Trophoblast cell (in vitro differentiated cells and primary cell): ENCODE results near the gene TMEM259.

Experiments
- DNase-seq, 2 donors: peaks; one replicate each; pipeline ENCODE4 v3.0.0-alpha.2; 2016
- H2AFZ ChIP-seq: 2 replicates; pipeline ENCODE4 v1.6.1; 2013; ENCODE audit warnings: low read length, moderate library complexity, mild to moderate bottlenecking; ENCODE audit not compliant: insufficient read depth, poor library complexity
- H2AK5ac ChIP-seq: 2 replicates; pipeline ENCODE4 v1.6.1; 2013; ENCODE audit warnings: mild to moderate bottlenecking, low read length
- H2BK120ac ChIP-seq: 2 replicates; pipeline ENCODE4 v1.6.1; 2013; ENCODE audit warnings: low read length, mild to moderate bottlenecking, moderate library complexity; ENCODE audit not compliant: insufficient read depth, poor library complexity
- H2BK12ac ChIP-seq: 2 replicates; pipeline ENCODE4 v1.6.1; 2013; ENCODE audit warnings: mild to moderate bottlenecking, low read length, moderate library complexity
- H2BK5ac ChIP-seq: 2 replicates; pipeline ENCODE4 v1.6.1; 2013; ENCODE audit warnings: low read length, low read depth, moderate library complexity, mild to moderate bottlenecking; ENCODE audit not compliant: poor library complexity
- H3K14ac ChIP-seq: 2 replicates; pipeline ENCODE4 v1.6.1; 2013; ENCODE audit warnings: mild to moderate bottlenecking, low read length
- H3K18ac ChIP-seq: 2 replicates; pipeline ENCODE4 v1.6.1; 2013; ENCODE audit warnings: mild to moderate bottlenecking, low read length
- H3K23ac ChIP-seq: 2 replicates; pipeline ENCODE4 v1.6.1; 2013; ENCODE audit warnings: low read length
- H3K27ac ChIP-seq: 2 replicates; pipeline ENCODE4 v1.5.1; 2013; ENCODE audit warnings: low read depth, mild to moderate bottlenecking, inconsistent platforms, low read length, moderate library complexity
- H3K27me3 ChIP-seq: 2 replicates; pipeline ENCODE4 v1.6.1; 2013; ENCODE audit warnings: inconsistent platforms, mild to moderate bottlenecking, low read length, moderate library complexity; ENCODE audit not compliant: insufficient read depth
- H3K36me3 ChIP-seq, 2 experiments: 1 replicate in 1 of 2; 2 replicates in 1 of 2; pipeline ENCODE4 v1.6.1; 2013; ENCODE audit warnings: low read length in 2 of 2, mild to moderate bottlenecking in 2 of 2, moderate library complexity in 1 of 2; ENCODE audit not compliant: insufficient read depth in 2 of 2, control insufficient read depth in 1 of 2
- H3K4ac ChIP-seq: 2 replicates; pipeline ENCODE4 v1.6.1; 2013; ENCODE audit warnings: low read depth, mild to moderate bottlenecking, low read length, moderate library complexity
- H3K4me1 ChIP-seq, 2 experiments: 1 replicate in 1 of 2; 2 replicates in 1 of 2; pipeline ENCODE4 v1.6.1; 2013; ENCODE audit warnings: low read length in 2 of 2, mild to moderate bottlenecking in 2 of 2, moderate library complexity in 1 of 2; ENCODE audit not compliant: insufficient read depth in 2 of 2, control insufficient read depth in 1 of 2
- H3K4me2 ChIP-seq: 2 replicates; pipeline ENCODE4 v1.6.1; 2013; ENCODE audit warnings: inconsistent platforms, mild to moderate bottlenecking, low read length, moderate library complexity
- H3K4me3 ChIP-seq: 2 replicates; pipeline ENCODE4 v1.5.1; 2013; ENCODE audit warnings: mild to moderate bottlenecking, low read depth, low read length, inconsistent platforms
- H3K79me1 ChIP-seq: one replicate; pipeline ENCODE4 v1.6.1; 2013; ENCODE audit warnings: low read length
- H3K79me2 ChIP-seq: 2 replicates; pipeline ENCODE4 v1.6.1; 2013; ENCODE audit warnings: low read length, mild to moderate bottlenecking; ENCODE audit not compliant: control insufficient read depth, insufficient read depth, poor library complexity
- H3K9ac ChIP-seq: 2 replicates; pipeline ENCODE4 v1.6.1; 2013; ENCODE audit warnings: mild to moderate bottlenecking, low read length
- H3K9me3 ChIP-seq: 2 replicates; pipeline ENCODE4 v1.6.1; 2013; ENCODE audit warnings: low read depth, mild to moderate bottlenecking, control low read depth, inconsistent platforms, low read length; ENCODE audit not compliant: insufficient read depth
- H4K12ac ChIP-seq: 2 replicates; pipeline ENCODE4 v1.6.1; 2013; ENCODE audit warnings: low read depth, mild to moderate bottlenecking, low read length, moderate library complexity
- H4K8ac ChIP-seq: 2 replicates; pipeline ENCODE4 v1.6.1; 2013; ENCODE audit warnings: low read depth, mild to moderate bottlenecking, low read length, moderate library complexity
- H4K91ac ChIP-seq: one replicate; pipeline ENCODE4 v1.6.1; 2013; ENCODE audit warnings: low read depth, mild to moderate bottlenecking, low read length, moderate library complexity
- WGBS: extraction: QIAGEN DNeasy Blood & Tissue Kit; methylation state at CpG from one replicate; pipeline ENCODE4 v1.1.7; 2013; ENCODE audit warnings: missing lambda C conversion rate; ENCODE audit not compliant: insufficient read length, insufficient coverage; ENCODE audit errors: extremely low coverage; 5-methylcytosine and 5-hydroxymethylcytosine counted together

Gene TMEM259

DNA sequence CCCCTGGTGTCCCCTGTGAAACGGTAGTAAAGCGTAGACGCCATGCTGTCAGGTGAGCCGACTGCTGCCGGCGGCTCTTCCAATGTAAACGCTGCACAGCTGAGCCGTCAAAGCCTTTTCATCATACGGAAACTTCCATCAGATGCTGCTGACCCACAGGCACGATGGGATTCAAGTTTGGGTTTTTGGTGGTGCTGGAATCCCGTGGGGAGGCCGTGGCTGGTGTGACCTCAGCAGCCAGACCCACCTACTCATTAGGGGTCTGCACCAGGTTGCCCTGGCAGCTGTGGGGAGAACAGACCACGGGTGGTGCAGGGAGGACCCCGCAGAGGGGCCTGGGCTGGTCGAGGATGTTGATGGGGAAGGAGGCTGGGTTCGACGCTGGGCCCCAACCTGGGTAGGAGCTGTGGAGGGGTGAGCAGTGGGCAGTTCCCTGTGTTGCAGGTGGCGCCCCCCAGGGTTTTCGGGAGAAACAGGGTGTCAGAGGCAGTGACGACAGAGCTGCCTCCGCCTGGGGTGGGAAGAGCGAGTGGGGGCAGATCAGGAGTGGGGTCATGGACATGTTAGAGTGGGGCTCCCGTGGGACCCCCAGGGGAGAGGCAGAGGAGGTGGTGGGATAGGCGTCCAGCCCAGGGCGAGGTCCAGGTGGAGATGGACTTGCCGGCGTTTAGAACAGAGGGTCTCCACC, 14.1 kb downstream of the TMEM259 start:
- Histone ChIP-seq H3K79me2 (no peaks in the 10 kb centered on the region), H3K36me3 (peaks cover 31 to 36% of the 10 kb centered on the region in 2 experiments), H2AK5ac (no peak overlapping the region), H2BK120ac (no peak overlapping the region), H4K12ac (no peak overlapping the region), H3K4ac (no peak overlapping the region), H2BK5ac (no peak overlapping the region), H2BK12ac (no peak overlapping the region), H3K18ac (no peak overlapping the region), H2AFZ (no peak overlapping the region), H4K91ac (no peak overlapping the region), H3K4me2 (no peak overlapping the region), H4K8ac (no peak overlapping the region), H3K27ac (no peak overlapping the region), H3K9ac (no peak overlapping the region), H3K23ac (no peak overlapping the region), H3K4me3 (no peak overlapping the region), H3K4me1 (no peaks in the 10 kb centered on the region), H3K79me1 (no peaks in the 10 kb centered on the region), H3K27me3 (peaks cover 2% of the 10 kb centered on the region), H3K14ac (no peak overlapping the region), H3K9me3 (peaks cover 2% of the 10 kb centered on the region)
- no peak for DNase-seq
- WGBS, result no CpG with 5 or more reads among the region's 27 CpGs

DNA sequence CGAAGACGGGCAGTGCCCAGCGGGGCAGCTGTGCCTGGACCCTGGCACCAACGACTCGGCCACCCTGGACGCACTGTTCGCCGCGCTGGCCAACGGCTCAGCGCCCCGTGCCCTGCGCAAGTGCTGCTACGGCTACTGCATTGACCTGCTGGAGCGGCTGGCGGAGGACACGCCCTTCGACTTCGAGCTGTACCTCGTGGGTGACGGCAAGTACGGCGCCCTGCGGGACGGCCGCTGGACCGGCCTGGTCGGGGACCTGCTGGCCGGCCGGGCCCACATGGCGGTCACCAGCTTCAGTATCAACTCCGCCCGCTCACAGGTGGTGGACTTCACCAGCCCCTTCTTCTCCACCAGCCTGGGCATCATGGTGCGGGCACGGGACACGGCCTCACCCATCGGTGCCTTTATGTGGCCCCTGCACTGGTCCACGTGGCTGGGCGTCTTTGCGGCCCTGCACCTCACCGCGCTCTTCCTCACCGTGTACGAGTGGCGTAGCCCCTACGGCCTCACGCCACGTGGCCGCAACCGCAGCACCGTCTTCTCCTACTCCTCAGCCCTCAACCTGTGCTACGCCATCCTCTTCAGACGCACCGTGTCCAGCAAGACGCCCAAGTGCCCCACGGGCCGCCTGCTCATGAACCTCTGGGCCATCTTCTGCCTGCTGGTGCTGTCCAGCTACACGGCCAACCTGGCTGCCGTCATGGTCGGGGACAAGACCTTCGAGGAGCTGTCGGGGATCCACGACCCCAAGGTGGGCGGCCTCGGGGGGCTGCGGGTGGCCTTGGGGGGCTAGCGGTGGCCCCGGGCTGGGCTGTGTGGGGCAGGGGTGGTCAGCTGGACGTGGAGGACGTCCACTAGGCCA, 15.9 kb downstream of the TMEM259 start:
- peaks cover 13% of the 10 kb centered on the region for H3K27me3 ChIP-seq
- WGBS, result no CpG with 5 or more reads among the region's 70 CpGs

DNA sequence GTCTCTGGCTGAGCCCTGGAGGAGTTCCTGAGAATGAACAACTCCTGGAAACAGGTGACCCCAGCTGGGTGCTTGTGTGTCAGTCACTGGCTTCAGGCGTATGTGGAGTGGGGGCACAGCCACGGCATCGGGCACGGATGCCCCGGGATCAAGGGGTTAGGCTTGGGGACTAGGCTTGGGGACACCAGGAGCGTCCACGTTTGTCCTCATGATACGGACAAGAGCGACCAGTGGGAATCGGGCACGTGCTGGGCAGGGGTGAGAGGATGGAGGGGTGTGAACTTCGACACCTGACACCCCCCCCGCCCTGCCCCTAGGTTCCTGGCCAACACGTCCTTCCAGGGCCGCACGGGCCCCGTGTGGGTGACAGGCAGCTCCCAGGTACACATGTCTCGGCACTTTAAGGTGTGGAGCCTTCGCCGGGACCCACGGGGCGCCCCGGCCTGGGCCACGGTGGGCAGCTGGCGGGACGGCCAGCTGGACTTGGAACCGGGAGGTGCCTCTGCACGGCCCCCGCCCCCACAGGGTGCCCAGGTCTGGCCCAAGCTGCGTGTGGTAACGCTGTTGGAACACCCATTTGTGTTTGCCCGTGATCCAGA, 16.6 kb downstream of the TMEM259 start:
- Histone ChIP-seq H3K9me3 (peaks cover 2% of the 10 kb centered on the region), H3K27me3 (peaks cover 13% of the 10 kb centered on the region), H2AFZ (no peak overlapping the region), H4K12ac (no peak overlapping the region), H3K79me1 (peaks cover 2% of the 10 kb centered on the region), H3K14ac (no peak overlapping the region), H4K91ac (no peak overlapping the region), H3K36me3 (peaks cover 6 to 13% of the 10 kb centered on the region in 2 experiments), H3K23ac (no peak overlapping the region), H3K27ac (no peak overlapping the region), H3K4ac (no peak overlapping the region), H4K8ac (no peak overlapping the region), H2BK12ac (no peak overlapping the region), H3K4me1 (no peaks in the 10 kb centered on the region), H3K9ac (no peak overlapping the region), H3K4me3 (no peak overlapping the region), H3K79me2 (no peaks in the 10 kb centered on the region), H2BK120ac (no peak overlapping the region), H3K18ac (no peak overlapping the region), H2BK5ac (no peak overlapping the region), H2AK5ac (no peak overlapping the region), H3K4me2 (no peak overlapping the region)
- no CpG with 5 or more reads among the region's 32 CpGs for WGBS
- no peak for DNase-seq

More for the DNA sequence above, 15.9 kb downstream of the TMEM259 start:
- H3K4me1 ChIP-seq, result no peaks in the 10 kb centered on the region
- H3K79me2 ChIP-seq, result no peaks in the 10 kb centered on the region
- H3K79me1 ChIP-seq, result peaks cover 2% of the 10 kb centered on the region
- no peak overlapping the region for H3K27ac ChIP-seq
- H3K9me3 ChIP-seq, result peaks cover 2% of the 10 kb centered on the region
- H3K4me2 ChIP-seq, result no peak overlapping the region
- H2BK120ac ChIP-seq, result no peak overlapping the region
- no peak overlapping the region for H2BK12ac ChIP-seq
- DNase-seq, result no peak
- no peak overlapping the region for H3K4me3 ChIP-seq
- no peak overlapping the region for H4K8ac ChIP-seq
- H2BK5ac ChIP-seq, result no peak overlapping the region
- no peak overlapping the region for H3K14ac ChIP-seq
- no peak overlapping the region for H2AK5ac ChIP-seq
- H2AFZ ChIP-seq, result no peak overlapping the region
- no peak overlapping the region for H3K18ac ChIP-seq
- H3K36me3 ChIP-seq, result peaks cover 14 to 19% of the 10 kb centered on the region in 2 experiments
- H3K4ac ChIP-seq, result no peak overlapping the region
- no peak overlapping the region for H3K9ac ChIP-seq
- no peak overlapping the region for H4K91ac ChIP-seq
- H4K12ac ChIP-seq, result no peak overlapping the region
- H3K23ac ChIP-seq, result no peak overlapping the region

DNA sequence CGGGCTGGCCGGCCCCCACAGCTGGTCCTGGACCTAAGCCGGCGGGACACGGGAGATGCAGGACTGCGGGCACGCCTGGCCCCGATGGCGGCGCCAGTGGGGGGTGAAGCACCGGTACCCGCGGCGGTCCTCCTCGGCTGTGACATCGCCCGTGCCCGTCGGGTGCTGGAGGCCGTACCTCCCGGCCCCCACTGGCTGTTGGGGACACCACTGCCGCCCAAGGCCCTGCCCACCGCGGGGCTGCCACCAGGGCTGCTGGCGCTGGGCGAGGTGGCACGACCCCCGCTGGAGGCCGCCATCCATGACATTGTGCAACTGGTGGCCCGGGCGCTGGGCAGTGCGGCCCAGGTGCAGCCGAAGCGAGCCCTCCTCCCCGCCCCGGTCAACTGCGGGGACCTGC, 17.6 kb downstream of the TMEM259 start:
- WGBS, result no CpG with 5 or more reads among the region's 37 CpGs

More for the DNA sequence above, 17.6 kb downstream of the TMEM259 start:
- H3K4me2 ChIP-seq, result no peak overlapping the region
- no peak for DNase-seq
- no peak overlapping the region for H4K8ac ChIP-seq
- H3K4ac ChIP-seq, result no peak overlapping the region
- H2AK5ac ChIP-seq, result no peak overlapping the region
- no peak overlapping the region for H3K18ac ChIP-seq
- H3K9ac ChIP-seq, result no peak overlapping the region
- no peak overlapping the region for H3K23ac ChIP-seq
- H2AFZ ChIP-seq, result no peak overlapping the region
- H3K9me3 ChIP-seq, result peaks cover 3% of the 10 kb centered on the region
- H2BK120ac ChIP-seq, result no peak overlapping the region
- H3K4me1 ChIP-seq, result no peaks in the 10 kb centered on the region
- H3K79me2 ChIP-seq, result no peaks in the 10 kb centered on the region
- H4K12ac ChIP-seq, result no peak overlapping the region
- peaks cover 13% of the 10 kb centered on the region for H3K27me3 ChIP-seq
- H3K36me3 ChIP-seq, result peaks cover 0 to 3% of the 10 kb centered on the region in 2 experiments
- H3K4me3 ChIP-seq, result no peak overlapping the region
- peaks cover 2% of the 10 kb centered on the region for H3K79me1 ChIP-seq
- no peak overlapping the region for H4K91ac ChIP-seq
- H2BK12ac ChIP-seq, result no peak overlapping the region
- no peak overlapping the region for H3K14ac ChIP-seq
- H2BK5ac ChIP-seq, result no peak overlapping the region
- no peak overlapping the region for H3K27ac ChIP-seq
